ENCODE results near the gene GNAL. TPM values are rescaled to one million over a fixed set of nuclear protein-coding genes. Genes with fewer than 3 reads are reported as not detected.

Gene GNAL
- total RNA-seq, 2 donors from 2014 or later = 2.1 to 33.0 TPM

DNA sequence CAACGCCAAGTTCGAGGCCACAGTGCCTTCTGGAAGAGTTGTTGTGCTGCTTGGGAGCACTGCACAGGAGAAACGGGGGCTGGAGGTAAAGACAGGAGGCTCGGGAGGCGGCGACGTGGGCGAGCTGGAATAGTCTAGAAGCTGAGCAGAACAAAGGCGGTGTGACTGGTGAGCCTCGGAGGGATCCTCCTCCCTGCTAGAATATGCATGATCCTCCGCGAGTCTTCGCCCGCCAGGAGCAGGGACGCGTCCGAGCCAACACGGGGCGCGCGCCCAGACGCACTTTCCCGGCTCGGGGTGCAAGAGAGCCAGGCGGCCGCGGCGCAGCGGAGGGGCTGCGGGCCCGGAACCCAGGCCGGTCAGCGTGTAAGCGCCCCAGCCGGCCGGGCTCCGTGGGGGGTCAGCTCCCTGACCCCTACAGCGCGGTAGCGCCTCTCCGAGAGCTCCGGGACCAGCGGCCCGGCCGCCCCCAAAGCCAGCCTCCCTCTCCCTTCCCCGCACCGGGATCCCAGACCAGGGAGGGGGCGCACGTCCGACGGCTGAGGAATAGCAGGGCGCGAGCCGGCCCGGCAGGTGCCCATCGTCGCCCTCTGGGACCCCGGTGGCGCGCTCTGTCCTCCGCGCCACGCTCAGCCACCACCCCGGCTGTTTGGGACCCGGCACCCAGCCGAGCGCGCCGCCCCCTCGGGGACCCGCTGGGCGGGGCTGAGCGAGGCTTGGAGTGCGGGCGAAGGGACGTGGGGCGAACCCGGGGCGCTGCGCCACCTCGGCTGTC is 62.5 kb downstream of the GNAL start:
- 6 to 7% methylated on average over 16 to 70 of the region's 81 CpGs for WGBS, 2 donors
- H3K9me3 ChIP-seq = no peaks in the 10 kb centered on the region
- no peak overlapping the region for H3K27ac ChIP-seq
- H3K27me3 ChIP-seq = peaks cover 0 to 11% of the 10 kb centered on the region in 2 donors
- TF ChIP-seq, protein P1, sequence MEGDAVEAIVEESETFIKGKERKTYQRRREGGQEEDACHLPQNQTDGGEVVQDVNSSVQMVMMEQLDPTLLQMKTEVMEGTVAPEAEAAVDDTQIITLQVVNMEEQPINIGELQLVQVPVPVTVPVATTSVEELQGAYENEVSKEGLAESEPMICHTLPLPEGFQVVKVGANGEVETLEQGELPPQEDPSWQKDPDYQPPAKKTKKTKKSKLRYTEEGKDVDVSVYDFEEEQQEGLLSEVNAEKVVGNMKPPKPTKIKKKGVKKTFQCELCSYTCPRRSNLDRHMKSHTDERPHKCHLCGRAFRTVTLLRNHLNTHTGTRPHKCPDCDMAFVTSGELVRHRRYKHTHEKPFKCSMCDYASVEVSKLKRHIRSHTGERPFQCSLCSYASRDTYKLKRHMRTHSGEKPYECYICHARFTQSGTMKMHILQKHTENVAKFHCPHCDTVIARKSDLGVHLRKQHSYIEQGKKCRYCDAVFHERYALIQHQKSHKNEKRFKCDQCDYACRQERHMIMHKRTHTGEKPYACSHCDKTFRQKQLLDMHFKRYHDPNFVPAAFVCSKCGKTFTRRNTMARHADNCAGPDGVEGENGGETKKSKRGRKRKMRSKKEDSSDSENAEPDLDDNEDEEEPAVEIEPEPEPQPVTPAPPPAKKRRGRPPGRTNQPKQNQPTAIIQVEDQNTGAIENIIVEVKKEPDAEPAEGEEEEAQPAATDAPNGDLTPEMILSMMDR (IDR thresholded peaks at IDR 0.05) = no peak
- TF ChIP-seq POLR2A (IDR thresholded peaks at IDR 0.05) = no peak
- ATAC-seq = no peak
- DNase-seq = no peak
- H3K4me3 ChIP-seq = no peak overlapping the region
- intact Hi-C loops (cut with DNase I) = no loop called here
- H3K4me1 ChIP-seq = peaks cover 15% of the 10 kb centered on the region
- H3K36me3 ChIP-seq (replicated peaks in 1 of 2; ENCODE audit: insufficient read depth in 1 of 2, low read depth in 2 of 2) = no peaks in the 10 kb centered on the region

GRCh38 chr18:11752116-11752911 is 63.2 kb downstream of the GNAL start:
- no peak overlapping the region for H3K27ac ChIP-seq
- intact Hi-C loops (cut with DNase I) = no loop called here

GRCh38 chr18:11754979-11755378 is 65.9 kb downstream of the GNAL start:
- ATAC-seq (no peak), DNase-seq (no peak)
- Histone ChIP-seq H3K9me3 (no peaks in the 10 kb centered on the region), H3K36me3 (replicated peaks in 1 of 2; ENCODE audit: insufficient read depth in 1 of 2, low read depth in 2 of 2) (no peaks in the 10 kb centered on the region), H3K4me1 (peaks cover 15% of the 10 kb centered on the region), H3K4me3 (no peak overlapping the region), H3K27me3 (peaks cover 0 to 11% of the 10 kb centered on the region in 2 donors), H3K27ac (no peak overlapping the region)
- TF ChIP-seq, protein P1 (IDR thresholded peaks at IDR 0.05) = no peak
- no peak for TF ChIP-seq POLR2A (IDR thresholded peaks at IDR 0.05)
- intact Hi-C loops (cut with DNase I) = no loop called here
- WGBS, 2 donors = 81 to 82% methylated on average over 8 of the region's 8 CpGs

More at GRCh38 chr18:11752116-11752911, 63.2 kb downstream of the GNAL start:
- TF ChIP-seq, protein P1 (IDR thresholded peaks at IDR 0.05) = no peak
- TF ChIP-seq POLR2A (IDR thresholded peaks at IDR 0.05) = no peak
- H3K4me3 ChIP-seq = no peak overlapping the region
- 1 to 3% methylated on average over 28 to 64 of the region's 64 CpGs for WGBS, 2 donors
- H3K9me3 ChIP-seq = no peaks in the 10 kb centered on the region
- ATAC-seq (no peak), DNase-seq (no peak)
- H3K4me1 ChIP-seq = peaks cover 15% of the 10 kb centered on the region
- peaks cover 0 to 11% of the 10 kb centered on the region in 2 donors for H3K27me3 ChIP-seq
- H3K36me3 ChIP-seq (replicated peaks in 1 of 2; ENCODE audit: insufficient read depth in 1 of 2, low read depth in 2 of 2) = no peaks in the 10 kb centered on the region

- DNase-seq (no peak), ATAC-seq (no peak)
- no peak overlapping the region for H3K27ac ChIP-seq
- H3K36me3 ChIP-seq (replicated peaks in 1 of 2; ENCODE audit: insufficient read depth in 1 of 2, low read depth in 2 of 2) = no peaks in the 10 kb centered on the region
- TF ChIP-seq, protein P1 (IDR thresholded peaks at IDR 0.05) = no peak
- TF ChIP-seq POLR2A (IDR thresholded peaks at IDR 0.05) = no peak
- intact Hi-C loops (cut with DNase I) = no loop called here
- WGBS, 2 donors = 64 to 79% methylated on average over 5 of the region's 5 CpGs
- no peaks in the 10 kb centered on the region for H3K27me3 ChIP-seq
- H3K4me3 ChIP-seq = no peak overlapping the region
- H3K9me3 ChIP-seq = no peaks in the 10 kb centered on the region
- H3K4me1 ChIP-seq = peaks cover 4% of the 10 kb centered on the region
Observed at GRCh38 chr18:11757084-11757590, 68.1 kb downstream of the GNAL start.

Measured in body of pancreas (tissue), 4 donors.